Natural killer cell (primary cell): ENCODE data around the gene C20orf144. TPM values are rescaled to one million over a fixed set of nuclear protein-coding genes. Genes with fewer than 3 reads are reported as not detected.
"Not testable (repeated sequence)": the region's sequence is repeated elsewhere in the genome, so short reads cannot be mapped to it uniquely, and the experiment has no call there.

Source experiments
- ATAC-seq, 3 donors: fragments of 150-1000 bp in 2 of 3; fragments of 200-7000 bp in 1 of 3; cut with Tn5 transposase; 1 replicate in 1 of 3; 2 replicates in 2 of 3; pipeline ENCODE4 v1.10.0; 2021; ENCODE audit warnings: mild to moderate bottlenecking in 2 of 3, moderate library complexity in 2 of 3
- DNase-seq, 2 donors: peaks; one replicate each; pipeline versions ENCODE4 v3.0.0 to v3.0.0-alpha.2; 2013 to 2021; ENCODE audit warnings: mixed read lengths in 1 of 2
- H3K27ac ChIP-seq: one replicate; pipeline ENCODE4 v1.5.1; 2013; ENCODE audit warnings: mild to moderate bottlenecking, low read length
- H3K27me3 ChIP-seq: one replicate; pipeline ENCODE4 v1.6.1; 2013; ENCODE audit warnings: low read length; ENCODE audit not compliant: control insufficient read depth, insufficient read depth
- H3K36me3 ChIP-seq: one replicate; pipeline ENCODE4 v1.6.1; 2013; ENCODE audit warnings: low read length; ENCODE audit not compliant: control insufficient read depth, insufficient read depth
- H3K4me1 ChIP-seq: one replicate; pipeline ENCODE4 v1.6.1; 2013; ENCODE audit warnings: low read length; ENCODE audit not compliant: control insufficient read depth, insufficient read depth
- H3K4me3 ChIP-seq: one replicate; pipeline ENCODE4 v1.5.1; 2013; ENCODE audit warnings: low read length
- H3K9me3 ChIP-seq: one replicate; pipeline ENCODE4 v1.6.1; 2013; ENCODE audit warnings: low read length; ENCODE audit not compliant: control insufficient read depth, insufficient read depth
- H3K27ac Mint-ChIP-seq, 2 donors: one replicate each; pipeline ENCODE4 v1.8.0; 2022; ENCODE audit warnings: mild to moderate bottlenecking in 2 of 2, mixed read lengths in 2 of 2, moderate library complexity in 1 of 2
- H3K27me3 Mint-ChIP-seq, 2 donors: one replicate each; pipeline ENCODE4 v1.8.0; 2022; ENCODE audit warnings: low read depth in 2 of 2, mixed read lengths in 2 of 2
- H3K36me3 Mint-ChIP-seq: one replicate; pipeline ENCODE4 v1.8.0; 2022; ENCODE audit warnings: mixed read lengths
- H3K4me1 Mint-ChIP-seq, 2 donors: one replicate each; pipeline ENCODE4 v1.8.0; 2022; ENCODE audit warnings: mixed read lengths in 2 of 2
- H3K4me3 Mint-ChIP-seq: one replicate; pipeline ENCODE4 v1.8.0; 2022; ENCODE audit warnings: mild to moderate bottlenecking, moderate library complexity, mixed read lengths
- H3K9me3 Mint-ChIP-seq, 2 donors: one replicate each; pipeline ENCODE4 v1.8.0; 2022; ENCODE audit warnings: mixed read lengths in 2 of 2
- WGBS: methylation state at CpG from one replicate; pipeline ENCODE4 v1.1.7; 2013; ENCODE audit warnings: missing lambda C conversion rate; ENCODE audit not compliant: insufficient coverage; 5-methylcytosine and 5-hydroxymethylcytosine counted together
- intact Hi-C: fragments of 100-400 bp; cut with micrococcal nuclease; formaldehyde crosslinking; loops from one replicate; pipeline ENCODE4 v1.14.2; 2022
- total RNA-seq, 4 donors: library from RNA; stranded (reverse); fragments of 120-200 nt in 1 of 4; gene quantifications; one replicate each; pipeline versions ENCODE4 v1.2.3 to v1.2.4, GENCODE V29; 2013 to 2022
- TF ChIP-seq, protein P1 (sequence below): fragments of 200-600 bp; IDR thresholded peaks from one replicate; pipeline ENCODE4 v1.8.0; 2022; ENCODE audit warnings: antibody characterized with exemption

The C20orf144 gene
- total RNA-seq, 3 donors from 2014 or later (not counting 1 experiment from before 2014, with no cell fraction given), result 0.25 to 0.41 (median 0.33) TPM

GRCh38 chr20:33645396-33645795, 16.7 kb upstream of the C20orf144 start:
- no peak for ATAC-seq
- Mint-ChIP-seq H3K9me3 (no peaks in the 10 kb centered on the region), H3K36me3 (peaks cover 6% of the 10 kb centered on the region)

GRCh38 chr20:33646191-33646590, 15.9 kb upstream of the C20orf144 start:
- H3K4me3 ChIP-seq, result no peak overlapping the region
- Mint-ChIP-seq H3K36me3 (no peaks in the 10 kb centered on the region), H3K27me3 (no peaks in the 10 kb centered on the region), H3K9me3 (no peaks in the 10 kb centered on the region), H3K27ac (no peak overlapping the region), H3K4me1 (peaks cover 18 to 21% of the 10 kb centered on the region in 2 donors), H3K4me3 (no peak overlapping the region)
- intact Hi-C loops, result no loop called here
- ATAC-seq, result no peak
- H3K4me1 ChIP-seq, result peaks cover 37% of the 10 kb centered on the region
- WGBS, result 91% methylated on average over 5 of the region's 5 CpGs
- TF ChIP-seq, protein P1, sequence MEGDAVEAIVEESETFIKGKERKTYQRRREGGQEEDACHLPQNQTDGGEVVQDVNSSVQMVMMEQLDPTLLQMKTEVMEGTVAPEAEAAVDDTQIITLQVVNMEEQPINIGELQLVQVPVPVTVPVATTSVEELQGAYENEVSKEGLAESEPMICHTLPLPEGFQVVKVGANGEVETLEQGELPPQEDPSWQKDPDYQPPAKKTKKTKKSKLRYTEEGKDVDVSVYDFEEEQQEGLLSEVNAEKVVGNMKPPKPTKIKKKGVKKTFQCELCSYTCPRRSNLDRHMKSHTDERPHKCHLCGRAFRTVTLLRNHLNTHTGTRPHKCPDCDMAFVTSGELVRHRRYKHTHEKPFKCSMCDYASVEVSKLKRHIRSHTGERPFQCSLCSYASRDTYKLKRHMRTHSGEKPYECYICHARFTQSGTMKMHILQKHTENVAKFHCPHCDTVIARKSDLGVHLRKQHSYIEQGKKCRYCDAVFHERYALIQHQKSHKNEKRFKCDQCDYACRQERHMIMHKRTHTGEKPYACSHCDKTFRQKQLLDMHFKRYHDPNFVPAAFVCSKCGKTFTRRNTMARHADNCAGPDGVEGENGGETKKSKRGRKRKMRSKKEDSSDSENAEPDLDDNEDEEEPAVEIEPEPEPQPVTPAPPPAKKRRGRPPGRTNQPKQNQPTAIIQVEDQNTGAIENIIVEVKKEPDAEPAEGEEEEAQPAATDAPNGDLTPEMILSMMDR, result no peak
- H3K27ac ChIP-seq, result no peak overlapping the region
- no peaks in the 10 kb centered on the region for H3K9me3 ChIP-seq
- DNase-seq, result no peak
- no peaks in the 10 kb centered on the region for H3K27me3 ChIP-seq
- peaks cover 17% of the 10 kb centered on the region for H3K36me3 ChIP-seq

More at GRCh38 chr20:33645396-33645795, 16.7 kb upstream of the C20orf144 start:
- Histone ChIP-seq H3K27ac (no peak overlapping the region), H3K36me3 (peaks cover 22% of the 10 kb centered on the region), H3K9me3 (no peaks in the 10 kb centered on the region), H3K4me3 (no peak overlapping the region), H3K27me3 (no peaks in the 10 kb centered on the region), H3K4me1 (peaks cover 37% of the 10 kb centered on the region)
- DNase-seq, result no peak
- TF ChIP-seq, protein P1, result no peak
- Mint-ChIP-seq H3K4me1 (peaks cover 18 to 21% of the 10 kb centered on the region in 2 donors), H3K4me3 (no peak overlapping the region), H3K27me3 (no peaks in the 10 kb centered on the region), H3K27ac (no peak overlapping the region)
- intact Hi-C loops, result no loop called here
- 92% methylated on average over 2 of the region's 2 CpGs for WGBS

GRCh38 chr20:33646959-33647602, 15.0 kb upstream of the C20orf144 start:
- 80% methylated on average over 14 of the region's 14 CpGs for WGBS
- intact Hi-C loops, ATAC-seq: not testable (repeated sequence)

GRCh38 chr20:33647603-33648395, 14.3 kb upstream of the C20orf144 start:
- intact Hi-C loops, result no loop called here
- H3K9me3 ChIP-seq, result no peaks in the 10 kb centered on the region
- TF ChIP-seq, protein P1, result no peak
- Mint-ChIP-seq H3K4me3 (peak overlapping the region; percentile 56), H3K36me3 (no peaks in the 10 kb centered on the region), H3K9me3 (no peaks in the 10 kb centered on the region), H3K4me1 (peaks cover 18 to 21% of the 10 kb centered on the region in 2 donors), H3K27me3 (no peaks in the 10 kb centered on the region), H3K27ac (peak overlapping the region; percentile 38 to 72)
- H3K4me1 ChIP-seq, result peaks cover 37% of the 10 kb centered on the region
- 60% methylated on average over 11 of the region's 11 CpGs for WGBS
- H3K4me3 ChIP-seq, result no peak overlapping the region
- peak overlapping the region; percentile 5 for H3K27ac ChIP-seq
- H3K27me3 ChIP-seq, result no peaks in the 10 kb centered on the region
- H3K36me3 ChIP-seq, result peaks cover 14% of the 10 kb centered on the region
- peak; percentile 76 to 94 (median 79) for ATAC-seq
- DNase-seq, result peak in 1 of 2 donors; percentile 47

More at GRCh38 chr20:33646959-33647602, 15.0 kb upstream of the C20orf144 start:
- H3K4me3 ChIP-seq, H3K4me3 Mint-ChIP-seq, H3K27me3 Mint-ChIP-seq, H3K36me3 Mint-ChIP-seq, H3K27me3 ChIP-seq, DNase-seq, H3K9me3 ChIP-seq, H3K9me3 Mint-ChIP-seq: not testable (repeated sequence)
- Mint-ChIP-seq H3K27ac (peak overlapping the region in 1 of 2 donors; percentile 72), H3K4me1 (peaks cover 18 to 21% of the 10 kb centered on the region in 2 donors)
- Histone ChIP-seq H3K27ac (peak overlapping the region; percentile 5), H3K4me1 (peaks cover 37% of the 10 kb centered on the region), H3K36me3 (peaks cover 14% of the 10 kb centered on the region)
